Activated CD8-positive, alpha-beta memory T cell treated with anti-CD3 and anti-CD28 coated beads for 1 hour (primary cell): ENCODE results near the gene MSH2.

Experiments used
- DNase-seq, 2 donors: peaks; one replicate each; pipeline ENCODE4 v3.0.0-alpha.2; 2020; ENCODE audit warnings: low read depth in 1 of 2; ENCODE audit errors: extremely low read depth in 1 of 2

The MSH2 gene

GRCh38 chr2:47504174-47504810 is 101.3 kb downstream of the MSH2 start:
- no peak for DNase-seq

GRCh38 chr2:47506024-47506423 is 103.1 kb downstream of the MSH2 start:
- no peak for DNase-seq

DNA sequence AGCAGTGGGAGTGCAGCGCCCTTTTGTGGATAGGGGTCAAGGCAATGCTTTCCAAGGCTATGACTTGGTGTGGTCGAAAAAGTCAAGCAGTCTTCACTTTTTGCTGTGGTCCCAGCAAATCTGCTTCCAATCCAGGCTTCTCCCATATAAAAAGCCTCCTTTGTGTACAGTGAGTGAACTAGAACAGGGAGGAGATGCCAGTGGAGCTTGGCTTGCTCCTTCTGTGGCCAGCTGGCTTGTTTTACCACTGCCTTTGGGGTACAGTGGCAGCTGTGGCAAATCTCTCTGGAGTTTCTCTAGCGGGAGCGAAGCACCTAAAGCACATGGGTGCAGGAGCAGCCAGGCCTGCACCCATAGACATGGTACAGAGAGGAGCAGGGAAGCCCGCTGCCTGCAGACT is 103.5 kb downstream of the MSH2 start:
- no peak for DNase-seq

- DNase-seq, result no peak
These were observed 105.1 kb downstream of the MSH2 start for GRCh38 chr2:47508080-47508479.

DNA sequence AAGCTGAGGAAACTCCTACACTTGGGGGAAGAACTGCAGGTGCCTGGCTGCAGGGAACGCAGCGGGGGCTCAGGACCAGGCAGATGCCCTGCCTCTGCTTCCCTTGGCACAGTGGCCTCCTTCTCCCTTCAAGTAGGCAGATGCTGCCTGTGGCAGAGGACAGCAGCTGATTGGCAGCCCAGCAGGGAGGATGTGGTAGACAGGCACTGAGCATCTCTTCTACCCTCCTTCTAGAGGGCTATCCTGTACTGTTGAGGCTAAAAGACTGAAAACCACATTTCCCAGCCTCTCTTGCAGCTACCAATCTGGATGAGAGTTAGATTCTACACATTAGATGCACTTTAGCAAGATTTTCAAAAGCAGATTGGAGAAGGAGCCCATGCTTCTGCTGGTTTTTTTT is 105.7 kb downstream of the MSH2 start:
- no peak for DNase-seq

DNA sequence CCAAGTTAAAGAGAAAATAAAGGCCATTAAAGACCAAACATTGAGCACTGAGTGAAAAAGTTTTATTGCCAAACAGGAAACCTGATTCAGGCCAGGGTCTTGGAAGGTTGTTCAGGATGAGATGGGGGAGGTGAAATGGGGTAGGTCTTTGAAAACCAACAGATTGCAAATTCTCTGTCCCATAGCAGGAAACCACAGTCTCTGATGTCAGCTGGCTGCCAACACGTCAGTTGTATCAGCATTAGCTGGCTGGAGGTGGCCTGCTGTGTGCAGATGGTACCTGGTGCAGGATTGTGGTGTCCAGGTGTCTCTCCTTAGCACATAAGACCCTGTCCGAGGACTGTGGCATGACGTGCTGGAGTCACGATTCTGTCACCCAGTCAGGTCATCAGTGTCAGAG is 106.3 kb downstream of the MSH2 start:
- DNase-seq, result no peak

GRCh38 chr2:47509821-47510385 is 106.9 kb downstream of the MSH2 start:
- DNase-seq, result no peak

- no peak for DNase-seq
These were observed 107.8 kb downstream of the MSH2 start for GRCh38 chr2:47510745-47511144.

DNA sequence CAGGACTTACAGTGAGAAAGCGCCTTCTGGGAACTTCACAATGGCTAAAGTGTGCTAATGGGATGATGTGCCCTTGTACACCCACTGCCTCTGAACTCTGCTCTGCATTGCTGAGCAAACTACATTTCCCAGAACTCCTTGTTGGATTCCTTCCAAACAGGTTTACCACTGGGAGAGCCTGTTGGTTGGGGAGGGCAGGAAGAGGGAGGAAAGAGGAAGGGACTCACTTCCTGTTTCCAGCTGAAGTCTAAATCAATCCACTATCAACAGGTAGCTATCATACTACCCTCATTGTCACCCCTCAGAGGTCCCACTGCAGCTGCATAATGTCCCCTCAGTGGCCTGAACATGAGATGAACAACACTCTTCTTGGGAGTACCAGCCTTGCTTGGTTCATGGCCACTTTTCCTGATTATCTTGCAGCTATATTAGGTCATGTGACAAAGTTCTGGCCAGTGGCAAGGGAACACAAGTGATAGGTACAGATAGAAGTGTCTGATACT is 109.7 kb downstream of the MSH2 start:
- DNase-seq, result no peak

GRCh38 chr2:47513981-47514520 is 111.1 kb downstream of the MSH2 start:
- no peak for DNase-seq

DNA sequence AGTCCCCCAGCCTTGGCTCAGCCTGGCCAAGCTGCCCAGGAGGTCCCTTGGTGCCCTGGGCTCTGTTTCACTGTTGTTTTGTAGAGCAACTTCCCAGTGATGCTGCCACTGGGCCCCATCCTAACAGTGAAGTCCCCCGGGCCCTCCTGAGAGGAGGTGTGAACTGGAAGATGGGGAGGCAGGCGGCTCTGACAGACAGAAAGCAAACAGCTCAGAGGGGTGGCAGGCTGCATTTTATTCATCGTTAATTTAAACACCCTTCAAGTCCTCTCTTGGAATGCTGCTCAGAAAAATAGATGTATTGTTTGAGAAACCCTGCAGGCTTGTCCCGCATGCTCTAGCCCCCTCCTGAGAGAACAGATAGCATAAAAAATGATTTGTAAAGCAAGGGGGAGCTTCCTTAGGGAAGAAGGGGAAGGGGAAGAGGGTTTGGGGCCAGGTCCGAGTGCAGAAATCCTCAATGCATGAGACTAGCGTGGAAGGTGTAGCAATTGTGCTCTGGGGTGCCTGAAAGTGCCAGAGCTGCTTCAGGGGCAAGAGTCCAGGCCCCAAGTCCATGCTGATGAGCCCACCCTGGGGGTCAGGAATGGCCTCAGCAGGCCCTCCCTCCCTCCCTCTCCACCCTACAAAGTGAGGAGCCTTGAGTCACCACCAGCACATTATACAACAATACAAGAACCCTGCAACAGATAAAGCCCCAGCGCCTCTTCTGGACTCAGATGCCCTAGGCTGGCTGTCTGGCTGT is 113.6 kb downstream of the MSH2 start:
- no peak for DNase-seq

DNA sequence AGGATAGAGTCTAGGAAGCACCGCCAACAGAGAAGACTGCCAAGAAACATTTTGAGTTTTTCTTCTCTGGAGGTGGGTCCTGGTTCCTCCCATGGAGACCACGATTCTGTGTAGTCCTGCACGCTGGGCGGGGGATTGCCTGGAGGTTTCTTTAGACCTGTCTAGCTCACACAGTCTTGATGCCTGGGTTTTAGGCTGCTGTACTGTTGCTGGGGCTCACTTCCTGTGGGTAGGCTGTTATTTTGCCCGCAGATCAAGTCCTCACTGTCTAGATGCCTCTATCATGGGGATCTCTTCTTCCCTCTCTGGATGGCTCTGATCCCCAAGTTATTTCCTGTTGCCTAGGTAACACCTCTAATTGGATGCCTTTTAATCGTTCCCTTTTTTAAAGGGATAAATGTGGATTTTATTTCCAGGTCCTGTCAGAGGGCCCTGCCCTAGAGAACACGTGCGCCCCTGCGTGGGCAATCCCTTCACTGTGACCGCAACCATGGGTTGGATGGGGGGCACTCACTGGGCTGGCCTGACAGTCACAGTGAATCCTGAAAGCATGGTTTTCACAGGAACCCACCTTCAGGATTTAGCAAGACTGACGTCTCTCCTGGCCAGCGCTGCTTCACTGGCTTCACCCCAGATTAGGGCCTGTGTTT is 115.7 kb downstream of the MSH2 start:
- no peak for DNase-seq

- DNase-seq, result no peak
These were observed 116.2 kb downstream of the MSH2 start for GRCh38 chr2:47519147-47519537.

DNA sequence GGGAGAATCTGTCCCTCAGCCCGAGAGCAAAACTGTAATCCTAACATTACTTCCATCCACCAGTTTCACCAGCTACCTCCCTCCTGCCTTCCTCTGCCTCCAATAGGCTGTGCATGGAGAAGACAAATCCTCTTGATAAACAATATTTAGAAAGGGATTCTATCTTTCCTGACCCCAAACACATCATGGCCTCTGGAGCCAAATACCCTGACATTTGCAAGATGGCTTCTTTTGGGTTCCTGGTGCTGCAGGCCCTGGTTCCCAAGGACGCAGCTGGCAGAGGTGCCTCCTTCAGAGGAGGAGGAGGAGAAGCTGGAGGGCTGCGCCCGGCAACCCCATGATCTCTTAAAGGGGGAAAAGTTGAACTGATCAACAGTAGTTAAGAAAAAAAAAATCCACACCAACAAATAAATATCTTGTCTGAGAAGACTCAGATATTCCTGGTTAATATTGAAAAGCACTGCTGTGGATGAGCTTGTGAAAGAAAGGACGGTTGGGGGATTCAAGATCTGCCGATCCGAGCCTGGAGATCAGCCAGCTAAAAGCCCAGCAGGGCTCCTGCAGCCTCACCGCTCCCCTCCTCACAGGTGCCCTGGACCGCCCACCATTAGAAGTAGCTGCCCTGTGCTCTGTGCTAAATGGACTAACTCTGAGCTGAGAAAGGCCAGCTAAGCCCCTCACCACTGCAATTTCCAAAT is 116.8 kb downstream of the MSH2 start:
- no peak for DNase-seq

- no peak for DNase-seq
These were observed 117.3 kb downstream of the MSH2 start for GRCh38 chr2:47520302-47520630.

DNA sequence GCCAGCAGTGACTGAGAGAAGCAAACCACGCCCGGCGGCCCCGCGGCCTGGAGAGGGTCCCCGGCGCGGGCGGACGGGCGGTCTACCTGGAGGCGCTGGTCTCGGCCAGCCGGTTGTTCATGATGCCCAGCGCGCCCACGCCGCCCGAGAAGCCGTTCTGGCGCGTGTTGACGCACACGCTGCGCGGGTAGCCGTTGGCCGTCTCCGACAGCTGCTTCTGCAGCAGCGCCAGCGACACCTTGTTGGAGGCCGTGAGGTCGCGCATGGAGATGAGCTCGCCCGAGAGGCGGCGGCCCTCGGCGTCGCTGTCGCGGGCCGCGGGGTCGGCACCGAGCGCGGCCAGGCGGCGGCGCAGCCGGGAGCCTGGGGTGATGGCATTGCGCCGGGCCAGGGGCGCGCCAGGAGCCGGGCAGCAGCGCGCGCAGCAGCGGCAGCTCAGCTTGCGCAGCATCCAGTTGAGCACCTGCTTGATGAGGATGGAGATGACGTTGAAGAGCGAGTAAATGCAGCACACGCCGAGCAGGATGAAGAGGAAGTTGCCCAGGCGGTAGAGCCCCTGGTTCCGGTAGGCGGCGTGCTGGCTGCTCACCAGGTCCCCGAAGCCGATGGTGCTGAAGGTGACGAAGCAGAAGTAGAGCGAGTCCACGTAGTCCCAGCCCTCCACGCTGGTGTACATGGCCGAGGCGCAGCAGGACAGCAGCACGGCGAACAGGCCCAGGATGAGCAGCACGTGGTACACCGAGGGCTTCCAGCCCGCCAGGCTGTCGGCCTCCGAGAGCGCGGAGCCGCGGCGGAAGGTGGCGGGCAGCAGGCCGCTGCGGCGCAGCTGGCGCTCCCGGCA is 118.1 kb downstream of the MSH2 start:
- DNase-seq, result peak; percentile 34 to 45

GRCh38 chr2:47521666-47522285 is 118.8 kb downstream of the MSH2 start:
- DNase-seq, result no peak

GRCh38 chr2:47525167-47525566 is 122.2 kb downstream of the MSH2 start:
- no peak for DNase-seq

- no peak for DNase-seq
These were observed 125.5 kb downstream of the MSH2 start for GRCh38 chr2:47528455-47528854.

DNA sequence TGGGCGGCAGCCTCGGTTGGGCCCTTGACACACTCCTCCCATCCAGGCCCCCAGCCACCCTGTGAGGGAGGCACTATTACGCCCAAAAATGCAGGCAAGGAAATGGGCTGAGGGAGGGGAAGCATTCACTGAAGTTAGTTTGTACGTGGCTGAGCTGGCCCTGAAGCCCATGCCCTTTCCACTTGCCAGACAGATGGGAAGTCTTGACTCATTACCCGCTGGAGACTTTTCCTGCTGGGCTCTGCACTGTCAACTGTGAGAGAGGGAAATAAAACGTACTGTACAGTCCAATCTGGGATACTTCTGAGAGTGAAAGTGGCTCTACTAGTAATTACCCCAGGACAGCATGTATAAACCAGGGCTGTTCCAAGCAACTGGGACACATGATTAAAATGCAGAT is 125.9 kb downstream of the MSH2 start:
- DNase-seq, result no peak
